Gastrocnemius medialis (tissue), 4 donors: ENCODE measurements around the gene MTAP.

Source experiments
- POLR2A ChIP-seq, 2 donors: fragments of 450-650 bp; IDR thresholded peaks; one replicate each; pipeline ENCODE4 v1.6.1; 2017; ENCODE audit warnings: antibody characterized with exemption in 2 of 2, mild to moderate bottlenecking in 2 of 2, moderate library complexity in 2 of 2
- TF ChIP-seq, protein P1 (sequence below), 5 experiments: fragments of 450-650 bp in 3 of 5; fragments of 200-600 bp in 2 of 5; sonication (generic) in 2 of 5; IDR thresholded peaks in 4 of 5; conservative IDR thresholded peaks in 1 of 5; 1 replicate in 4 of 5; 2 replicates in 1 of 5; pipeline ENCODE4 v1.5.1; 2016 to 2019; ENCODE audit warnings: antibody characterized with exemption in 5 of 5, mild to moderate bottlenecking in 3 of 5, moderate library complexity in 3 of 5

DNA sequence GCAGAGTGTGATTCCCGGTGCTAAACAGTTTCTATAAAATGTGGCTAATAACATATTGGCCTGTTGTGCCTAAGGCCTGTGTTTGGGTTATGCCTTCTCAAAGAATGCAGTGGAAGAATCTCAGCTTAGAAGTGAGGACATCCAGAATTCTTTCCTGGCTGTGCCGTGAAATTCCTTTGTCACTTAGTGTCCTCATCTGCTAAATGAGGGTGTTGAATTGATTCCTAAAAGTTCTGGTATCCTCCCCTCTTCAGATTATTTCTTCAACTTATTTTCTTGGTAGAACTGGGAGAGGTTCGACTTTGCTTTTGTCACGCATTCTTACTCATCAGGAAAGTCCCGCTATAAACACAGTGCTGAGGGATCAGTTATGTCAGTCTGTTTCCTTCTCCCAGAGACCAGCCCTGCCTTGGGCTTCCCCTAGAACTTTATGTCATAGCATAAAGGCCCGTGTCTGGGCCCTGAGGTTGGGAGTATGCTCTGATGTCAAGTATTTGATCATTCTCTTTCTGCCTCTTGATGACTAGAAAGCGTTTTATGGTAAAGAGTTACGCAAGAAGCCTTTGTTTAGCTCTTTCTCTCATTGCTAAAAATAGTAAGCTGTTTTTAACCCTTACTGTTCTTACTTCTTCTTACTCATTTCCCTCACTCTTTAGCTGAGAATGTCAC is 29.5 kb downstream of the MTAP start:
- TF ChIP-seq, protein P1, sequence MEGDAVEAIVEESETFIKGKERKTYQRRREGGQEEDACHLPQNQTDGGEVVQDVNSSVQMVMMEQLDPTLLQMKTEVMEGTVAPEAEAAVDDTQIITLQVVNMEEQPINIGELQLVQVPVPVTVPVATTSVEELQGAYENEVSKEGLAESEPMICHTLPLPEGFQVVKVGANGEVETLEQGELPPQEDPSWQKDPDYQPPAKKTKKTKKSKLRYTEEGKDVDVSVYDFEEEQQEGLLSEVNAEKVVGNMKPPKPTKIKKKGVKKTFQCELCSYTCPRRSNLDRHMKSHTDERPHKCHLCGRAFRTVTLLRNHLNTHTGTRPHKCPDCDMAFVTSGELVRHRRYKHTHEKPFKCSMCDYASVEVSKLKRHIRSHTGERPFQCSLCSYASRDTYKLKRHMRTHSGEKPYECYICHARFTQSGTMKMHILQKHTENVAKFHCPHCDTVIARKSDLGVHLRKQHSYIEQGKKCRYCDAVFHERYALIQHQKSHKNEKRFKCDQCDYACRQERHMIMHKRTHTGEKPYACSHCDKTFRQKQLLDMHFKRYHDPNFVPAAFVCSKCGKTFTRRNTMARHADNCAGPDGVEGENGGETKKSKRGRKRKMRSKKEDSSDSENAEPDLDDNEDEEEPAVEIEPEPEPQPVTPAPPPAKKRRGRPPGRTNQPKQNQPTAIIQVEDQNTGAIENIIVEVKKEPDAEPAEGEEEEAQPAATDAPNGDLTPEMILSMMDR (IDR thresholded peaks at IDR 0.05 in 4 of 5, conservative IDR thresholded peaks at IDR 0.05 in 1 of 5) = no peak
- no peak for TF ChIP-seq POLR2A (IDR thresholded peaks at IDR 0.05)
